ENCODE data around the gene RXFP1.

- TF ChIP-seq CTCF (IDR thresholded peaks at IDR 0.05) = no peak
- no peak for TF ChIP-seq POLR2AphosphoS5 (IDR thresholded peaks at IDR 0.05)
- no peak for TF ChIP-seq POLR2A (IDR thresholded peaks at IDR 0.05)
- no peak for TF ChIP-seq EP300 (IDR thresholded peaks at IDR 0.05)
Measured at GRCh38 chr4:158527516-158527915, 5.8 kb downstream of the RXFP1 start.
